Activated CD4-positive, alpha-beta T cell treated with anti-CD3 and anti-CD28 coated beads, Interleukin-2, amount 50 U/mL, for 24 hours (primary cell): ENCODE results near the gene MAST4.

Source experiments
- DNase-seq, 2 donors: peaks; one replicate each; pipeline ENCODE4 v3.0.0-alpha.2; 2020; ENCODE audit warnings: low read depth in 1 of 2, low spot score in 1 of 2

MAST4 gene

GRCh38 chr5:67031692-67032091, 435.5 kb downstream of the MAST4 start:
- DNase-seq = peak in 1 of 2 donors; percentile 32

- DNase-seq = no peak
Observed at GRCh38 chr5:67032921-67033664, 436.9 kb downstream of the MAST4 start.

GRCh38 chr5:67033880-67034651, 437.9 kb downstream of the MAST4 start:
- no peak for DNase-seq

GRCh38 chr5:67035098-67035740, 439.0 kb downstream of the MAST4 start:
- no peak for DNase-seq

- DNase-seq = no peak
Observed at GRCh38 chr5:67037171-67037570, 441.0 kb downstream of the MAST4 start.

GRCh38 chr5:67038817-67039603, 442.8 kb downstream of the MAST4 start:
- no peak for DNase-seq

GRCh38 chr5:67042176-67043003, 446.2 kb downstream of the MAST4 start:
- no peak for DNase-seq

- no peak for DNase-seq
Observed at GRCh38 chr5:67043796-67044511, 447.8 kb downstream of the MAST4 start.

GRCh38 chr5:67045816-67046740, 449.9 kb downstream of the MAST4 start:
- DNase-seq = no peak

- DNase-seq = no peak
Observed at GRCh38 chr5:67047160-67047559, 451.0 kb downstream of the MAST4 start.

GRCh38 chr5:67047616-67048015, 451.4 kb downstream of the MAST4 start:
- no peak for DNase-seq

GRCh38 chr5:67050125-67050524, 453.9 kb downstream of the MAST4 start:
- DNase-seq = no peak

GRCh38 chr5:67050635-67051034, 454.4 kb downstream of the MAST4 start:
- DNase-seq = no peak

- DNase-seq = no peak
Observed at GRCh38 chr5:67051164-67051563, 455.0 kb downstream of the MAST4 start.

GRCh38 chr5:67052034-67052433, 455.8 kb downstream of the MAST4 start:
- no peak for DNase-seq

- no peak for DNase-seq
Observed at GRCh38 chr5:67053229-67053628, 457.0 kb downstream of the MAST4 start.

- no peak for DNase-seq
Observed at GRCh38 chr5:67058998-67059743, 463.0 kb downstream of the MAST4 start.
